GM12892 (cell line): Measurements from ENCODE around the gene CACNG4.

Experiments
- DNase-seq: peaks from one replicate; pipeline ENCODE4 v3.0.0; 2011; ENCODE audit not compliant: insufficient read length
- FAIRE-seq: peaks from 2 replicates; lab custom pipeline; 2011; peaks lifted over from hg19 to GRCh38; lab: Jason Lieb, UNC
- POLR2A ChIP-seq: IDR thresholded peaks from 2 replicates; pipeline ENCODE4 v1.6.1; 2011; ENCODE audit warnings: low read depth, low read length, control low read depth
- POLR2AphosphoS5 ChIP-seq: IDR thresholded peaks from 2 replicates; pipeline ENCODE4 v1.6.1; 2011; ENCODE audit warnings: low read depth, low read length, control low read depth
- TAF1 ChIP-seq: IDR thresholded peaks from 2 replicates; pipeline ENCODE4 v1.6.1; 2011; ENCODE audit warnings: low read depth, mild to moderate bottlenecking, control low read depth, low read length, borderline replicate concordance

Gene CACNG4

DNA sequence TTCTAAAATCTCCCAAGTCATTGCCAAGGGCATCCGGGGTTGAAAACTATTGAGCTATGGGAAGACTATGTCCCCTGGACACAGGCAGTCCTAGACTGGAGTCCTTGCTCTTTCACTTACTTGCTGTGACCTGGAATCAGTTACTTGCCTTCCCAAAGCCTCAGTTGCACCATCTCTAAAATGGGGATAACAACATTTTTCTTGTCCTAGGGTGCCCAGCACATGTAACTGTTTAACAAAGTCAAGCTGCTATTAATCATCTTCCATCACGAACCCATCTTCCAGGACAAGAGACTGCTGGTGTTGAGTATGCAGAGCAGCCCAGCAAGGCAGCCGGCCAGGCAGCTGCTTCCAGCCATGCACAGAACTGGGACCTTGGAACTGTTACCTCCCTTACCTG lies 9.9 kb upstream of the CACNG4 start:
- DNase-seq (no peak), FAIRE-seq (no peak)
- TF ChIP-seq POLR2A (no peak), POLR2AphosphoS5 (no peak), TAF1 (no peak)

DNA sequence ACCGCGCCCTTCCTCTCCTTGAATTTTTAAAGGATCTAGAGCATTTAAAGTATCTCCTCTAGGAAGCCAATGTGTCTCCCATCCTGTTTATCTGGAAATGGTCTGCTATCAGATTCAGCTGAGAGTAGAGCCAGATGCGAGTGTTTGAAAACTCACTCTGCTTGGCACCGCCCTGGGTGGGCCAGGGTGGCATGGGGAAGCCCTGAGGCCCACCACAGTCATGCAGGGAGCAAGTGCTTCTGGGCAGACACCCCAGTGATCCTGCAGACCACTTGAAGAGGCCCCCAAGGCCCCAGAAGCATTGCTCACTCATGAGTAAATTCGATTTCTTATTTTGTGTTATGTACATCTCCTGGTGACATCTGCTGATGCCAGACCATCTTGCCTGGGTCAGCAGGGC lies 8.7 kb upstream of the CACNG4 start:
- TF ChIP-seq POLR2A (no peak), POLR2AphosphoS5 (no peak), TAF1 (no peak)
- FAIRE-seq (no peak), DNase-seq (no peak)

- no peak for TF ChIP-seq POLR2A
- no peak for TF ChIP-seq TAF1
- no peak for TF ChIP-seq POLR2AphosphoS5
- FAIRE-seq (no peak), DNase-seq (no peak)
Observed at GRCh38 chr17:66956941-66957340, 7.6 kb upstream of the CACNG4 start.

- TF ChIP-seq POLR2AphosphoS5 (no peak), POLR2A (no peak), TAF1 (no peak)
- no peak for FAIRE-seq
- no peak for DNase-seq
Observed at GRCh38 chr17:66957343-66957742, 7.2 kb upstream of the CACNG4 start.

DNA sequence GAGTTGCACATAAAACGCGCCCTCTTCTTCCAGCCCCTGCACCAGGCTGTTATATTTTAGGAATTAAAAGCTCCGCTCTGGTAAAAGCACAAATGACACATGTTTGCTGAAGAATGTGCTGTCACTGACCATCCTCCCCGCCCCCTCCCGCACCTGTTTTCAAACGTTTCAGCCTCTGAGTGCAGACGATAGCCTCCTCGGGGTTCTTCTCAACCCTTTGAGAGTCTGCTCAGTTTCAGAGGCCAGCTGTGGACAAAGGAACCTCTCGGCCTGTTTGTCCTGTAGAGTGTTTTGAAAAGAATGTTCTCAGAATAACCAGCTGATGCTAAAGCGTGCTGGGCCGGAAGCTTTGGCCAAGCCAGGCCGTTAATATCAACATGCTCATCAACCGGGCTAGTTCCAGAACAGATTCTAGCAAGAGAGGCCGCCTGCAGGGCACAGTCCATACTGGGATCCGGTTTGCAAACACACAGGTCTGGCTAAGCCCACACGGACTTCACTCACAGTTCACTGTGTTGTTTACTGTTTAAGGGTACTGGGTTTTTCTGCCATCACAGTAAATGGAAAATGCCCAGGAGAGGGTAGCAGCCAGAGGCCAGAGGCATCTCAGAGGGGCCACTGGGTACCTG lies 6.4 kb upstream of the CACNG4 start:
- TF ChIP-seq POLR2A: no peak
- no peak for TF ChIP-seq POLR2AphosphoS5
- no peak for TF ChIP-seq TAF1
- FAIRE-seq (no peak), DNase-seq (no peak)

GRCh38 chr17:66959641-66960375 lies 4.7 kb upstream of the CACNG4 start:
- TF ChIP-seq POLR2A (no peak), POLR2AphosphoS5 (no peak), TAF1 (no peak)
- DNase-seq: no peak
- no peak for FAIRE-seq

GRCh38 chr17:66960613-66961012 lies 3.9 kb upstream of the CACNG4 start:
- FAIRE-seq: no peak
- TF ChIP-seq POLR2AphosphoS5 (no peak), POLR2A (no peak), TAF1 (no peak)
- no peak for DNase-seq

- DNase-seq (no peak), FAIRE-seq (no peak)
- TF ChIP-seq POLR2AphosphoS5: no peak
Observed at GRCh38 chr17:66963521-66963908, 992 bp upstream of the CACNG4 start.

- TF ChIP-seq POLR2A (no peak), TAF1 (no peak), POLR2AphosphoS5 (no peak)
- no peak for DNase-seq
- no peak for FAIRE-seq
Observed at GRCh38 chr17:66964930-66965800, 658 bp downstream of the CACNG4 start.

GRCh38 chr17:66965801-66966262 lies 1.3 kb downstream of the CACNG4 start:
- DNase-seq: no peak
- no peak for FAIRE-seq
- TF ChIP-seq POLR2AphosphoS5: no peak

DNA sequence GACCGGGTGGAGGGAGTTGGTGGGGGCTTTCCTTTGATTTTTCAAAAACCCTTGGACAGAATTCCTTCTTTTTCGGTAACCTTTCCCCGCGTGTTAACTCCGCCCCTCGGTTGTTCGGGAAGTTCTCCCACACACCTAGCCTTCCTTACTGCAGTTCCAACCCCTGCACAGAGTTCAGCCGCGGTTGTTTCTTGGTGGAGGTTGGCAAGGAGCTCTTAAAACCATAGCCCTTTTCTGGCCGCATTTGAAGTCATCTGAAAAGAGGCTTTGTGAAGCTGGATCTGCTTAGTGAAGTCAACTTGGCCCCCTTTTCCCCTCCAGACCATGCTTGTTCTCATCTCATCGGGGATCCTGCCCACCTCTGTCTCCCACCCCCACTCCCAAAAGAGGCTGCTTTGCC lies 1.8 kb downstream of the CACNG4 start:
- FAIRE-seq (no peak), DNase-seq (no peak)
- no peak for TF ChIP-seq POLR2AphosphoS5
- no peak for TF ChIP-seq POLR2A
- no peak for TF ChIP-seq TAF1
